ENCODE measurements around the gene ADARB2.

DNA sequence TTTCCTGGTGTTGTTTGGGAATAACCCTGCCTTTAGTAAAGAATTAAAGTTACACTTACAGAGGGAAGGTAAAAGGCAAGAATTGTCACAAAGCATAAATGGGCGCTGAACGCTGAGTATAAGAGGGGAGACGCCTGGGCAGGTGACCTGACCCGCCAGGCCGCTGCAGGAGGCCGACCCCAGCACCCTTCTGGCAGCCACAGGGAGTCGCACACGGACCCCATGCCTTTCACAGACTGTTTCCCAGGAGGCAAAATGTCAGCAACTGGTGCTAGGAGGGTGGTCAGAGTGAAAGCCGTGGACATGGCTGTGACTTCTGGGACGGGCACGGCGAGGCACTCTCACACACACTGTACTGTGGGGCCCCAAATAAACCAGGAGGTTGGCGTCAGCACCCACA lies 392.9 kb downstream of the ADARB2 start:
- TF ChIP-seq, protein P1, sequence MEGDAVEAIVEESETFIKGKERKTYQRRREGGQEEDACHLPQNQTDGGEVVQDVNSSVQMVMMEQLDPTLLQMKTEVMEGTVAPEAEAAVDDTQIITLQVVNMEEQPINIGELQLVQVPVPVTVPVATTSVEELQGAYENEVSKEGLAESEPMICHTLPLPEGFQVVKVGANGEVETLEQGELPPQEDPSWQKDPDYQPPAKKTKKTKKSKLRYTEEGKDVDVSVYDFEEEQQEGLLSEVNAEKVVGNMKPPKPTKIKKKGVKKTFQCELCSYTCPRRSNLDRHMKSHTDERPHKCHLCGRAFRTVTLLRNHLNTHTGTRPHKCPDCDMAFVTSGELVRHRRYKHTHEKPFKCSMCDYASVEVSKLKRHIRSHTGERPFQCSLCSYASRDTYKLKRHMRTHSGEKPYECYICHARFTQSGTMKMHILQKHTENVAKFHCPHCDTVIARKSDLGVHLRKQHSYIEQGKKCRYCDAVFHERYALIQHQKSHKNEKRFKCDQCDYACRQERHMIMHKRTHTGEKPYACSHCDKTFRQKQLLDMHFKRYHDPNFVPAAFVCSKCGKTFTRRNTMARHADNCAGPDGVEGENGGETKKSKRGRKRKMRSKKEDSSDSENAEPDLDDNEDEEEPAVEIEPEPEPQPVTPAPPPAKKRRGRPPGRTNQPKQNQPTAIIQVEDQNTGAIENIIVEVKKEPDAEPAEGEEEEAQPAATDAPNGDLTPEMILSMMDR (IDR thresholded peaks at IDR 0.05): no peak
- TF ChIP-seq POLR2A (IDR thresholded peaks at IDR 0.05; ENCODE audit: low read depth): no peak

Data from esophagus muscularis mucosa (tissue), 3 donors.